SU-DHL-6 (cell line): ENCODE data around the gene NUP42.

Experiments used
- H2AFZ ChIP-seq: fragments of 200-600 bp; sonication (generic); 2 replicates; pipeline ENCODE4 v1.6.1; 2014; ENCODE audit warnings: low read depth, mild to moderate bottlenecking, moderate library complexity, mixed read lengths, antibody characterized with exemption, low read length; ENCODE audit not compliant: severe bottlenecking
- H3F3A ChIP-seq: fragments of 200-600 bp; shearing (Covaris generic); 2 replicates; pipeline ENCODE4 v1.6.0; 2016; ENCODE audit warnings: antibody characterized with exemption, mild to moderate bottlenecking; ENCODE audit not compliant: insufficient read depth
- H3K27ac ChIP-seq: fragments of 200-600 bp; sonication (generic); 2 replicates; pipeline ENCODE4 v1.5.1; 2016; ENCODE audit warnings: low read depth, mild to moderate bottlenecking, low read length, moderate library complexity, mixed read lengths
- H3K27me3 ChIP-seq: fragments of 200-600 bp; sonication (generic), shearing (Covaris generic); 2 replicates; pipeline ENCODE4 v1.6.0; 2014; ENCODE audit warnings: mild to moderate bottlenecking, low read length
- H3K36me3 ChIP-seq: fragments of 200-600 bp; sonication (generic); 2 replicates; pipeline ENCODE4 v1.6.1; 2014; ENCODE audit warnings: mild to moderate bottlenecking, low read length, mixed read lengths
- H3K4me2 ChIP-seq: fragments of 300-600, 200-600 bp; shearing (Covaris generic), sonication (generic); 2 replicates; pipeline ENCODE4 v1.6.0; 2014; ENCODE audit warnings: low read length, low read depth, mild to moderate bottlenecking; ENCODE audit not compliant: poor library complexity, severe bottlenecking
- H3K4me3 ChIP-seq: fragments of 200-600 bp; sonication (generic); 2 replicates; pipeline ENCODE4 v1.5.1; 2014; ENCODE audit warnings: antibody characterized with exemption, low read length, mild to moderate bottlenecking, mixed read lengths; ENCODE audit not compliant: insufficient read depth, poor library complexity, severe bottlenecking
- H3K79me2 ChIP-seq: fragments of 200-600 bp; sonication (generic); 2 replicates; pipeline ENCODE4 v1.6.1; 2014; ENCODE audit warnings: mild to moderate bottlenecking, low read length, moderate library complexity; ENCODE audit not compliant: insufficient read depth
- H3K9ac ChIP-seq: fragments of 200-600 bp; sonication (generic); 2 replicates; pipeline ENCODE4 v1.7.0; 2014; ENCODE audit warnings: mild to moderate bottlenecking, low read length
- H3K9me2 ChIP-seq: fragments of 200-600 bp; sonication (generic); replicated peaks from 2 replicates; pipeline ENCODE4 v1.6.1; 2014; ENCODE audit warnings: low read length; ENCODE audit not compliant: insufficient read depth
- H3K9me3 ChIP-seq: fragments of 200-600 bp; sonication (generic); 2 replicates; pipeline ENCODE4 v1.6.1; 2014; ENCODE audit warnings: low read length, mixed read lengths; ENCODE audit not compliant: insufficient read depth
- H4K20me1 ChIP-seq: fragments of 200-600 bp; sonication (generic); 2 replicates; pipeline ENCODE4 v1.6.1; 2014; ENCODE audit warnings: low read depth, mild to moderate bottlenecking, antibody characterized with exemption, low read length, moderate library complexity, mixed read lengths
- EZH2phosphoT487 ChIP-seq: fragments of 200-600 bp; sonication (generic), shearing (Covaris generic); conservative IDR thresholded peaks from 2 replicates; pipeline ENCODE4 v1.6.1; 2018; ENCODE audit warnings: mild to moderate bottlenecking, antibody characterized with exemption, low read length, moderate library complexity, mixed read lengths
- TF ChIP-seq, protein P1 (sequence below): fragments of 200-600 bp; sonication (generic); IDR thresholded peaks from one replicate; pipeline ENCODE4 v1.5.1; 2017; ENCODE audit warnings: antibody characterized with exemption, mild to moderate bottlenecking, low read length, moderate library complexity; ENCODE audit not compliant: insufficient read depth, poor library complexity, severe bottlenecking

Gene NUP42

DNA sequence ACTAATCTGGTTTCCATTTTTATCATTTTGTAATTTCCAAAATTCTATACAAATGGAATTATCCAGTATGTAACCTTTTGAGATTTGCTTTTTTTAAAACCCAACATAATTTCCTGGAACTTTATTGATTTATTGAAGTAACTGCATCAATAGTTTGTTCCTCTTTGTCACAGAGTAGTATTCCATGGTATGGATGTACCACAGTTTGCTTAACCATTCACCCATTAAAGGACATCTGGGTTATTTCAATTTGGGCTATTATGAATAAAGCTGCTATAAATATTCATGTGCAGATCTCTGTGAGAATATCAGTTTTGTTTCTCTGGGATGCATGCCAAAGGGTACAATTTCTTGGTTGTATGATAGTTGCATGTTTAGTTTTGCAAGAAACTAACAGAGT lies 67.6 kb downstream of the NUP42 start:
- Histone ChIP-seq H3K9me3 (no peaks in the 10 kb centered on the region), H3K27ac (no peak overlapping the region), H2AFZ (no peak overlapping the region), H3K9me2 (no peaks in the 10 kb centered on the region), H3K9ac (no peak overlapping the region), H3F3A (no peaks in the 10 kb centered on the region), H3K79me2 (no peaks in the 10 kb centered on the region), H3K4me2 (no peak overlapping the region), H3K36me3 (no peaks in the 10 kb centered on the region), H3K4me3 (no peak overlapping the region), H3K27me3 (no peaks in the 10 kb centered on the region), H4K20me1 (no peaks in the 10 kb centered on the region)
- no peak for TF ChIP-seq EZH2phosphoT487
- TF ChIP-seq, protein P1, sequence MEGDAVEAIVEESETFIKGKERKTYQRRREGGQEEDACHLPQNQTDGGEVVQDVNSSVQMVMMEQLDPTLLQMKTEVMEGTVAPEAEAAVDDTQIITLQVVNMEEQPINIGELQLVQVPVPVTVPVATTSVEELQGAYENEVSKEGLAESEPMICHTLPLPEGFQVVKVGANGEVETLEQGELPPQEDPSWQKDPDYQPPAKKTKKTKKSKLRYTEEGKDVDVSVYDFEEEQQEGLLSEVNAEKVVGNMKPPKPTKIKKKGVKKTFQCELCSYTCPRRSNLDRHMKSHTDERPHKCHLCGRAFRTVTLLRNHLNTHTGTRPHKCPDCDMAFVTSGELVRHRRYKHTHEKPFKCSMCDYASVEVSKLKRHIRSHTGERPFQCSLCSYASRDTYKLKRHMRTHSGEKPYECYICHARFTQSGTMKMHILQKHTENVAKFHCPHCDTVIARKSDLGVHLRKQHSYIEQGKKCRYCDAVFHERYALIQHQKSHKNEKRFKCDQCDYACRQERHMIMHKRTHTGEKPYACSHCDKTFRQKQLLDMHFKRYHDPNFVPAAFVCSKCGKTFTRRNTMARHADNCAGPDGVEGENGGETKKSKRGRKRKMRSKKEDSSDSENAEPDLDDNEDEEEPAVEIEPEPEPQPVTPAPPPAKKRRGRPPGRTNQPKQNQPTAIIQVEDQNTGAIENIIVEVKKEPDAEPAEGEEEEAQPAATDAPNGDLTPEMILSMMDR: no peak
